Skeletal muscle tissue (tissue), 5 donors: ENCODE data around the gene SELPLG. TPM values are rescaled to one million over a fixed set of nuclear protein-coding genes. Genes with fewer than 3 reads are reported as not detected.
"Not testable (repeated sequence)": the region's sequence is repeated elsewhere in the genome, so short reads cannot be mapped to it uniquely, and the experiment has no call there.

Experiments used
- H3K27ac ChIP-seq: one replicate; pipeline ENCODE4 v1.7.0; 2013; ENCODE audit warnings: mild to moderate bottlenecking, low read depth, low read length, inconsistent platforms
- H3K27me3 ChIP-seq, 3 donors: one replicate each; pipeline ENCODE4 v1.7.0; 2013; ENCODE audit warnings: low read length in 3 of 3; ENCODE audit not compliant: control insufficient read depth in 3 of 3, insufficient read depth in 3 of 3
- H3K36me3 ChIP-seq, 3 donors: one replicate each; pipeline ENCODE4 v1.7.0; 2013; ENCODE audit warnings: low read length in 3 of 3; ENCODE audit not compliant: control insufficient read depth in 3 of 3, insufficient read depth in 3 of 3
- H3K4me1 ChIP-seq, 3 donors: one replicate each; pipeline ENCODE4 v1.7.0; 2013; ENCODE audit warnings: low read length in 3 of 3, mild to moderate bottlenecking in 3 of 3; ENCODE audit not compliant: control insufficient read depth in 3 of 3, insufficient read depth in 3 of 3
- H3K4me3 ChIP-seq, 3 donors: one replicate each; pipeline ENCODE4 v1.7.0; 2013; ENCODE audit warnings: low read length in 3 of 3
- H3K9ac ChIP-seq, 3 donors: one replicate each; pipeline ENCODE4 v1.7.0; 2013; ENCODE audit warnings: low read length in 3 of 3, mild to moderate bottlenecking in 3 of 3, moderate library complexity in 2 of 3, low read depth in 1 of 3
- H3K9me3 ChIP-seq, 3 donors: one replicate each; pipeline ENCODE4 v1.7.0; 2013; ENCODE audit warnings: low read length in 3 of 3; ENCODE audit not compliant: control insufficient read depth in 3 of 3
- small RNA-seq: library from RNA; depleted of rRNA; stranded (forward); fragments of <200 nt; gene quantifications from one replicate; pipeline ENCODE3, GENCODE V24; 2014
- total RNA-seq: library from RNA; depleted of rRNA; stranded (reverse); fragments of >200 nt; gene quantifications from one replicate; pipeline ENCODE4 v1.2.3, GENCODE V29; 2014
- donor health status: Osteomylitis.

Gene SELPLG
- total RNA-seq, 1 donor from 2014 or later = 3.7 TPM

- no peak overlapping the region for H3K9ac ChIP-seq
- peaks cover 0 to 4% (median 0%) of the 10 kb centered on the region in 3 donors for H3K4me1 ChIP-seq
- H3K27ac ChIP-seq = no peak overlapping the region
- no peak overlapping the region for H3K4me3 ChIP-seq
- no peaks in the 10 kb centered on the region for H3K36me3 ChIP-seq
- H3K27me3 ChIP-seq = no peaks in the 10 kb centered on the region
- H3K9me3 ChIP-seq = no peaks in the 10 kb centered on the region
These were observed 58.3 kb downstream of the SELPLG start for GRCh38 chr12:108575199-108575912.

GRCh38 chr12:108574276-108574675, 59.4 kb downstream of the SELPLG start:
- H3K27me3 ChIP-seq, H3K9ac ChIP-seq, H3K4me3 ChIP-seq, H3K36me3 ChIP-seq, H3K27ac ChIP-seq, H3K9me3 ChIP-seq, H3K4me1 ChIP-seq: not testable (repeated sequence)

- Histone ChIP-seq H3K9me3 (no peaks in the 10 kb centered on the region), H3K4me1 (peaks cover 0 to 4% (median 0%) of the 10 kb centered on the region in 3 donors), H3K36me3 (peaks cover 13 to 14% (median 14%) of the 10 kb centered on the region in 3 donors), H3K27me3 (no peaks in the 10 kb centered on the region), H3K9ac (no peak overlapping the region), H3K27ac (no peak overlapping the region), H3K4me3 (no peak overlapping the region)
These were observed 60.4 kb downstream of the SELPLG start for GRCh38 chr12:108573317-108573716.

DNA sequence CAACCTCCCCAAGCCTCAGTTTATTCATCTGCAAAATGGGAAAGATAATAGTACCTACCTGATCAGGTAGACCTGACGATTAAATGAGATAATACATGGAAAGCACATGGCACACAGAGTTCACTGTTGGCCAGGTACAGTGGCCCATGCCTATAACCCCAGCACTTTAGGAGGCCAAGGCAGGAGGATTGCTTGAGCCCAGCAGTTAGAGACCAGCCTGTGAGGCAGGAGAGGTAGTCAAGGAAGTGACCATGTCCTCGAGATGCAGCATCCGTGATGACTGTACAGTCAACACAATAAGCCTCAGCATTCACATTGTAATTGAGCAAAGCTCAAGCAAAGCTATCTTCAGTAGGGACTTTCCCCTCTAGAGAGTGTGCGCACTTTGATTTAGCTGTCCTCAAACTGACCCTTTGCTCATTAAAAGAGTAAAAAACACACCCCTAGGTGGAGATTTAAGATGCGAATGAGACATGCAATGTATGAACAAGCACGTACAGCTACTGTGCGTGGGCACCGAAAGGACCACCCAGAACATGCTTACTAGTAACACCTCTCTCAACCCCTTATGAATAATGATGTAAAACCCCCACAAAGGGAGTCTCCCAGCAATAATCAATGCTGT, 61.4 kb downstream of the SELPLG start:
- peaks cover 24% of the 10 kb centered on the region in 3 donors for H3K36me3 ChIP-seq
- H3K27ac ChIP-seq = no peak overlapping the region
- no peaks in the 10 kb centered on the region for H3K9me3 ChIP-seq
- H3K4me1 ChIP-seq = peaks cover 0 to 4% (median under 1%) of the 10 kb centered on the region in 3 donors
- H3K9ac ChIP-seq = no peak overlapping the region
- H3K27me3 ChIP-seq = no peaks in the 10 kb centered on the region
- H3K4me3 ChIP-seq = no peak overlapping the region

Small RNA genes lying within 50 kb of the gene (small RNA-seq; reads per million reads assigned to genes)
- not detected for gene RNU7-169P

Other genes with a start within 250 kb of the SELPLG start
- 1.6 TPM for gene FICD, start 118.6 kb downstream of the SELPLG start, total RNA-seq
- 43.3 TPM for gene SART3, start 72.7 kb downstream of the SELPLG start, total RNA-seq
- 83.0 TPM for gene ISCU, start 71.3 kb downstream of the SELPLG start, total RNA-seq
- gene TMEM119, start 35.8 kb downstream of the SELPLG start, total RNA-seq = 37.1 TPM
- 154 TPM for gene CORO1C, start 97.6 kb upstream of the SELPLG start, total RNA-seq
- 11.0 TPM for gene SSH1, start 223.7 kb upstream of the SELPLG start, total RNA-seq
- not detected for gene DAO, start 246.2 kb upstream of the SELPLG start, total RNA-seq